GM12864 (cell line): ENCODE data around the gene WNT7B.
A peak's percentile ranks its signal among the peaks of the same experiment; 100 is the strongest.

Experiments
- DNase-seq: peaks from one replicate; pipeline ENCODE4 v3.0.0-alpha.2; 2011; ENCODE audit warnings: low read depth
- H3K4me3 ChIP-seq: 2 replicates; pipeline ENCODE4 v1.5.1; 2011; ENCODE audit warnings: mild to moderate bottlenecking, low read depth, low read length, control low read depth
- TF ChIP-seq, protein P1 (sequence below): IDR thresholded peaks from 2 replicates; pipeline ENCODE4 v1.5.1; 2011; ENCODE audit warnings: low read depth, mild to moderate bottlenecking, moderate library complexity, low read length, control low read depth, inconsistent platforms; ENCODE audit errors: missing control alignments

WNT7B gene

DNA sequence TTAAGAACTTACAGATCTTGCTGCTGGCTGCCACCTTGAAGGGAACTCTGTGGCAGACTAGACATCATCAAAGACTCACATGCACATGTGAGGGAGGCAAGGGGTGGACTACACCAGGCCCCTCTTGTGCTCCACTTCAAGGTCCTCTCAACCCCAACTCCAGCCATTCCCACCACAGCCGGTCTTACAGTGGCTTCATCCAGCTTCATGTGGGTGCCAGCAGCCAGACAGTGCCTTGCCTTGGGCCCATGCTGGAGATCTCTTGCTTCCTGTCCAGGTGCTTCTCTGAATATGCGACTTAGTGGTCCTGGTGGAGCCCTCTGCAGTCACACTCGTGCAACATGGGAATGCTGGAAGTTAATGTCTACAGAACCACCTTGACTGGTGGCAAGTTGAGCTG is 44.6 kb upstream of the WNT7B start:
- TF ChIP-seq, protein P1, sequence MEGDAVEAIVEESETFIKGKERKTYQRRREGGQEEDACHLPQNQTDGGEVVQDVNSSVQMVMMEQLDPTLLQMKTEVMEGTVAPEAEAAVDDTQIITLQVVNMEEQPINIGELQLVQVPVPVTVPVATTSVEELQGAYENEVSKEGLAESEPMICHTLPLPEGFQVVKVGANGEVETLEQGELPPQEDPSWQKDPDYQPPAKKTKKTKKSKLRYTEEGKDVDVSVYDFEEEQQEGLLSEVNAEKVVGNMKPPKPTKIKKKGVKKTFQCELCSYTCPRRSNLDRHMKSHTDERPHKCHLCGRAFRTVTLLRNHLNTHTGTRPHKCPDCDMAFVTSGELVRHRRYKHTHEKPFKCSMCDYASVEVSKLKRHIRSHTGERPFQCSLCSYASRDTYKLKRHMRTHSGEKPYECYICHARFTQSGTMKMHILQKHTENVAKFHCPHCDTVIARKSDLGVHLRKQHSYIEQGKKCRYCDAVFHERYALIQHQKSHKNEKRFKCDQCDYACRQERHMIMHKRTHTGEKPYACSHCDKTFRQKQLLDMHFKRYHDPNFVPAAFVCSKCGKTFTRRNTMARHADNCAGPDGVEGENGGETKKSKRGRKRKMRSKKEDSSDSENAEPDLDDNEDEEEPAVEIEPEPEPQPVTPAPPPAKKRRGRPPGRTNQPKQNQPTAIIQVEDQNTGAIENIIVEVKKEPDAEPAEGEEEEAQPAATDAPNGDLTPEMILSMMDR: no peak
- no peak overlapping the region for H3K4me3 ChIP-seq
- DNase-seq: no peak

DNA sequence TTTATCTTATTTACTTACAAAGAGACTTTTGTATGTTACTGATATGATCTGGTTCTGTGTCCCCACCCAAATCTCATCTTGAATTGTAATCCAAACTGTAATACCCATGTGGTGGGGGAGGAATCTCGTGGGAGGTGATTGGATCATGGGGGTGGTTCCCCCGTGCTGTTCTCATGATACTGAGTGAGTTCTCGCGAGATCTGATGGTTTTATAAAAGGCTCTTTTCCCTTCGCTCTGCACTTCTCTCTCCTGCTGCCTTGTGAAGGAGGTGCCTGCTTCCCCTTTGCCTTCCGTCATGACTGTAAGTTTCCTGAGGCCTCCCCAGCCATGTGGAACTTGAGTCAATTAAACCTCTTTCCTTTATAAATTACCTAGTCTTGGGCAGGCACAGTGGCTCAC is 42.4 kb upstream of the WNT7B start:
- no peak overlapping the region for H3K4me3 ChIP-seq
- TF ChIP-seq, protein P1: no peak
- no peak for DNase-seq

DNA sequence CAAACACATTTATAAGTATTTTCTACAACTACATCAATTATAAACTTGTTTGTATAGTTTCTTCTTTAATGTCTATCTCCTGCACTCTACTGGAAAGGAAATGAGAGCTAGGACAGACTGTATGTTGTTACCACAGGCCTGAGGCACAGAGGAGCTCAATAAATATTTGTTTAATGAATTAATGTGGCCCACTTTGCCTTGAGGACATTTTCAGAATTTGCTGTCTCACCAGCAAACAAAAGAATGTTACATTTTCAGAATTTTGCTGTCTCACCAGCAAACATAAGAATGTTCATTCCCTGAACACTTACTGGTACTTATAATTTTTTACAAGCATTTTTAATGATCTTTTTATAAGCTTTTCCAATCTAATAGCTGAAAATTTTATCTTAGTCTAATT is 41.9 kb upstream of the WNT7B start:
- TF ChIP-seq, protein P1: no peak
- DNase-seq: no peak
- H3K4me3 ChIP-seq: no peak overlapping the region

DNA sequence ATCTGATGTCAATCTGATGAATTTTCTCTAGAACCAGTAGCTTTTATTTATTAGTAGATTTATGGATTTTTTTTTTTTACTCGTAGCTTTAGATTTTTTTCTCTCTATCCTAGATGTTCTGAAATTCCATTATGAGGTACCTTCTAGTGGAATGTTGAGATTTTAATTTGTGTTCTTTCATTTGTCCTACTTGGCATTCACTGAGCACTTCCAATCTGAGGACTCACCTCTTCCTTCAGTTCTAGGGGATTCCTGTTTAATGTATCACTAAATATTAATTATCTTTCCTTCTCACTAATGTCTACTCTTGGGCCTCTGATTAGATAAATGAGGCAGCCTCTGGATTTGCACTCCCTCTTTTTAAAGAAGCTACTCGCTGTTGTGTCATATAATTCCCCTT is 40.2 kb upstream of the WNT7B start:
- H3K4me3 ChIP-seq: no peak overlapping the region
- TF ChIP-seq, protein P1: no peak
- no peak for DNase-seq

DNA sequence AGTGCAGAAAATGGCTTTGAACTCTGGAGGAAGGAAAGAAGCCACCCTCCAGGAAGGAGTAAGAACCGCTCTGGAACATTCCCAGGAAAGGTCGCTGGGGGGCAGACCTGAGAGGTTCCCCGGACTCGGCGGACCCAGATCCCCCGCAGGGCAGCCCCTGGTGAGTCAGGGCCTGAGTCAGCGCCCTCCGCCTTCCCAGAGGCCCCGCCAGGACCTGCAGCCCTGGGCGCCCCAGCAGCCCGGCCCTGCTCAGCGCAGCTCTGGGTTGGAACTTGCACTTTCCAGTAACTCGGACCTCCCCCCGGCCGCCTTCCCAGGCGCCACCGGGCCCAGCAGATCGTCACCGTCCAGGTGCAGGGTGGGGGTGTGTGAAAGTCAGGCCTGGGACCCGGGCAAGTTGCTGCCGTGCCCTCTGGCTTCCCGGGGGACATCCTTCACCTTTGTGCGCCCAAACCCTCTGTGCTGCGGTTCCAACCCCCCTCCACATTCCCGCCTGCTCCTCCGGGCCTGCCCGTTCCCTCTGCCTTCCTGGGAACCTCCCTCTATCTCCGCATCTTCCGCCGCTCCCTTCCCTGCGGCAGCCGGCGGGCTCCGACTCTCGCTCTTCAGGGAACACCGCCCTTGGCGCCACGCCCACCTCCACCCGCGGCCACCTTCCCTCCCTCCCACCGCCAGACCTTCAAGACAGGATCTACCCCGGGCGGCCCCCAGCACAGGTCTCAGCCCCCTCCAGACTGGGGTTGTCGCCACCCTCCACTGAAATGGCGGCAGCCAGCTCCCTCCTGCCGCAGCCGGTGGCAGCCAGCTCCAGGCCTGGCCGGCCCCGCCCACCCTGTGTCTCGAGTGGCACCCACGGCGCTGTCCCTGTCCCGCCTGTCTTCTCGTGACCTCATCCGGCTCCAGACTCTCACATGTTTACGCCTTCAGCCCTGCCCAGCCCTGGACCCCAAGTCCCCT is 36.8 kb upstream of the WNT7B start:
- DNase-seq: peak; percentile 34
- TF ChIP-seq, protein P1: peak; percentile 85
- peak overlapping the region; percentile 82 for H3K4me3 ChIP-seq

DNA sequence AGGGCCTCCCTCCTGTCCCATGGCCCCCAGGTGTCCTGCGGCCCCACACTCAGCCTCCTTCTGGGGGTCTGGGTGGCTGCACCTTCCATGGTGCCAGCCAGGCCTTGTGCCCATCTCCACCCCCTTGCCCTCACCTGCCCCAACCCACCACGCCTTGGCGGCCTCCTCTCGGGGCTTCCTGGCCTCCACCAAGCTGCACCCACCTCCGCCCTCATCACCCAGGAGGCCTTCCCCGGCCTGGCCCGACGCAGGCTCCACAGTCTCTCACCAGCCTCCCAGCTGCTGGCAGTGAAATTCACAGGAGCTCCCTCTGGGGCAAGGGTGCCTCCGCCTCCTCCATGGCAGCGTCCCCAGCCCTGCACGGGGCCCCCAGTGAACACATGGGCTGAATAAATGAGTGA is 35.9 kb upstream of the WNT7B start:
- H3K4me3 ChIP-seq: no peak overlapping the region; the same call in 1 of the 2 replicates
- TF ChIP-seq, protein P1: no peak
- DNase-seq: no peak
